Prostate gland (tissue), 2 donors: ENCODE data around the gene KLHL29. TPM values are rescaled to one million over a fixed set of nuclear protein-coding genes. Genes with fewer than 3 reads are reported as not detected.

ENCODE experiments used
- DNase-seq: peaks from one replicate; pipeline ENCODE4 v3.0.0-alpha.2; 2019; ENCODE audit warnings: low spot score
- H3K27ac ChIP-seq, 2 donors: fragments of 200-600 bp; sonication (generic); 2 replicates each; pipeline ENCODE4 v1.5.1; 2017 to 2019
- H3K27me3 ChIP-seq: fragments of 200-600 bp; sonication (generic); replicated peaks from 2 replicates; pipeline ENCODE4 v1.5.1; 2019; ENCODE audit not compliant: insufficient read depth
- H3K36me3 ChIP-seq, 2 donors: fragments of 200-600 bp; sonication (generic); 1 replicate in 1 of 2; 2 replicates in 1 of 2; pipeline versions ENCODE4 v1.5.1 to v1.8.1; 2017 to 2019
- H3K4me1 ChIP-seq: fragments of 200-600 bp; sonication (generic); replicated peaks from 2 replicates; pipeline ENCODE4 v1.5.1; 2019
- H3K4me3 ChIP-seq, 2 donors: fragments of 200-600 bp; sonication (generic); 2 replicates each; pipeline ENCODE4 v1.5.1; 2017 to 2019
- H3K9me3 ChIP-seq: fragments of 200-600 bp; sonication (generic); 2 replicates; pipeline ENCODE4 v1.5.1; 2017
- POLR2A ChIP-seq: fragments of 450-650 bp; IDR thresholded peaks from one replicate; pipeline ENCODE4 v1.6.1; 2016; ENCODE audit warnings: antibody characterized with exemption, mild to moderate bottlenecking
- POLR2AphosphoS5 ChIP-seq: sonication (generic); formaldehyde crosslinking; IDR thresholded peaks from one replicate; pipeline ENCODE4 v1.6.1; 2017; ENCODE audit warnings: antibody characterized with exemption
- WGBS: methylation state at CpG from one replicate; pipeline ENCODE4 v1.1.5; 2018; 5-methylcytosine and 5-hydroxymethylcytosine counted together
- intact Hi-C: fragments of 100-400 bp; cut with DNase I; formaldehyde crosslinking; loops from one replicate; pipeline ENCODE4 v1.14.2; 2022
- total RNA-seq, 2 donors: library from RNA; depleted of rRNA; stranded (reverse); fragments of >200 nt; gene quantifications; one replicate each; pipeline ENCODE4 v1.1.0, GENCODE V29; 2016
- TF ChIP-seq, protein P1 (sequence below), 4 experiments: fragments of 200-600 bp in 2 of 4; fragments of 450-650 bp in 2 of 4; sonication (generic) in 2 of 4; IDR thresholded peaks; 1 replicate in 3 of 4; 2 replicates in 1 of 4; pipeline ENCODE4 v1.5.1; 2016 to 2019; ENCODE audit warnings: antibody characterized with exemption in 4 of 4, mild to moderate bottlenecking in 2 of 4, moderate library complexity in 2 of 4

KLHL29 gene
- total RNA-seq, 2 donors from 2014 or later: 23.3 to 24.8 TPM

DNA sequence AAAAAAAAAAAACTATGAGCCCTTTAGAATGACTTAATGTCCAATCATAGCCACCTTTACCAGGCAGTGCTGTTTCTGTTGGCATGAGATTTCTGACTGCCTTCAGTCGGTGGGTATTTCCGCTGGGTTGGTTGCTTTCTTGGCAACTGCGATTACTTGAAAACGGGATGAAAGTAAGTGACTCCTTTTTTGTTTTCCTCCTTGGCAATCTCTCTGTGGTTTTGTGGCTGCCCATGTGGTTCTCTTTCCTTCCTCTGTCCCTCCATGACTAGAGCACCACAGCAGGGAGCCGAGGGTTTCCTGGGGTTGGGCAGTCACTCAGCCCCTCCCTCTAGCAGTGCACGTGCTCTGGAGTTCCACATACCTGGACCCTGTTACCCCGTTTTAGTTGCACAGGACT, 112.1 kb downstream of the KLHL29 start:
- WGBS: 34% methylated on average over 7 of the region's 7 CpGs
- TF ChIP-seq POLR2AphosphoS5 (no peak), POLR2A (no peak)
- TF ChIP-seq, protein P1, sequence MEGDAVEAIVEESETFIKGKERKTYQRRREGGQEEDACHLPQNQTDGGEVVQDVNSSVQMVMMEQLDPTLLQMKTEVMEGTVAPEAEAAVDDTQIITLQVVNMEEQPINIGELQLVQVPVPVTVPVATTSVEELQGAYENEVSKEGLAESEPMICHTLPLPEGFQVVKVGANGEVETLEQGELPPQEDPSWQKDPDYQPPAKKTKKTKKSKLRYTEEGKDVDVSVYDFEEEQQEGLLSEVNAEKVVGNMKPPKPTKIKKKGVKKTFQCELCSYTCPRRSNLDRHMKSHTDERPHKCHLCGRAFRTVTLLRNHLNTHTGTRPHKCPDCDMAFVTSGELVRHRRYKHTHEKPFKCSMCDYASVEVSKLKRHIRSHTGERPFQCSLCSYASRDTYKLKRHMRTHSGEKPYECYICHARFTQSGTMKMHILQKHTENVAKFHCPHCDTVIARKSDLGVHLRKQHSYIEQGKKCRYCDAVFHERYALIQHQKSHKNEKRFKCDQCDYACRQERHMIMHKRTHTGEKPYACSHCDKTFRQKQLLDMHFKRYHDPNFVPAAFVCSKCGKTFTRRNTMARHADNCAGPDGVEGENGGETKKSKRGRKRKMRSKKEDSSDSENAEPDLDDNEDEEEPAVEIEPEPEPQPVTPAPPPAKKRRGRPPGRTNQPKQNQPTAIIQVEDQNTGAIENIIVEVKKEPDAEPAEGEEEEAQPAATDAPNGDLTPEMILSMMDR (IDR thresholded peaks at IDR 0.05): no peak
- H3K36me3 ChIP-seq: no peaks in the 10 kb centered on the region
- H3K9me3 ChIP-seq: no peaks in the 10 kb centered on the region
- no peaks in the 10 kb centered on the region for H3K27me3 ChIP-seq
- DNase-seq: no peak
- intact Hi-C loops: no loop called here
- H3K4me3 ChIP-seq: no peak overlapping the region
- H3K4me1 ChIP-seq: peaks cover 5% of the 10 kb centered on the region
- H3K27ac ChIP-seq: no peak overlapping the region

DNA sequence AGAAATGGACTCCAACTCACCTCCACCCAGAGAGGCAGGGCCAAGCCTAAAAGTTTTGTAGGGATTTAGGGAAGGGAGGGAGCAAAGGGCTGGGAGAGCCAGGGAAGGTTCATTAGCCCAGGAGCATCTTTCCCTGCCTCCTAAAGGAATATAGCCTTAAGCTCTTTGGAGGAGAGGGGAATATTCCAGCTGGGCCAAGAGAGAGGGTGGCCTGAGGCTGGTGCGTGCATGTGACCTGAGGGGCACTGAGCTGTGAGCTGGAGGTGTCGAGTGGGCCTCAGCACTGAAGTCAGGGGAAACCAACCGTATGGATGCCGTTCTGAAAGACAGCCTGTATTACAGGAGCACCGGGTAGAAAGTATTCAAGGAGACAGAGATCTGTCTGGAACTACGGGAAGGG, 112.6 kb downstream of the KLHL29 start:
- no peak for TF ChIP-seq POLR2AphosphoS5
- TF ChIP-seq POLR2A: no peak
- TF ChIP-seq, protein P1 (IDR thresholded peaks at IDR 0.05): no peak
- peaks cover 8% of the 10 kb centered on the region for H3K4me1 ChIP-seq
- no peak for DNase-seq
- intact Hi-C loops: no loop called here
- no peak overlapping the region for H3K27ac ChIP-seq
- H3K27me3 ChIP-seq: no peaks in the 10 kb centered on the region
- 48% methylated on average over 6 of the region's 6 CpGs for WGBS
- no peaks in the 10 kb centered on the region for H3K9me3 ChIP-seq
- H3K36me3 ChIP-seq: no peaks in the 10 kb centered on the region
- no peak overlapping the region for H3K4me3 ChIP-seq

- intact Hi-C loops: no loop called here
- Histone ChIP-seq H3K4me1 (peaks cover 10% of the 10 kb centered on the region), H3K4me3 (no peak overlapping the region), H3K27me3 (no peaks in the 10 kb centered on the region), H3K9me3 (no peaks in the 10 kb centered on the region), H3K36me3 (no peaks in the 10 kb centered on the region), H3K27ac (peak overlapping the region in 1 of 2 donors; percentile 3)
- no peak for DNase-seq
- TF ChIP-seq POLR2A: no peak
- TF ChIP-seq, protein P1 (IDR thresholded peaks at IDR 0.05): no peak
- no peak for TF ChIP-seq POLR2AphosphoS5
- WGBS: 88% methylated on average over 7 of the region's 7 CpGs
Observed at GRCh38 chr2:23498943-23499342, 114.0 kb downstream of the KLHL29 start.

GRCh38 chr2:23499439-23499838, 114.5 kb downstream of the KLHL29 start:
- Histone ChIP-seq H3K36me3 (no peaks in the 10 kb centered on the region), H3K4me3 (no peak overlapping the region), H3K9me3 (no peaks in the 10 kb centered on the region), H3K27me3 (no peaks in the 10 kb centered on the region), H3K27ac (no peak overlapping the region), H3K4me1 (peaks cover 10% of the 10 kb centered on the region)
- intact Hi-C loops: no loop called here
- TF ChIP-seq, protein P1 (IDR thresholded peaks at IDR 0.05): no peak
- TF ChIP-seq POLR2AphosphoS5 (no peak), POLR2A (no peak)
- 90% methylated on average over 8 of the region's 8 CpGs for WGBS
- DNase-seq: no peak

DNA sequence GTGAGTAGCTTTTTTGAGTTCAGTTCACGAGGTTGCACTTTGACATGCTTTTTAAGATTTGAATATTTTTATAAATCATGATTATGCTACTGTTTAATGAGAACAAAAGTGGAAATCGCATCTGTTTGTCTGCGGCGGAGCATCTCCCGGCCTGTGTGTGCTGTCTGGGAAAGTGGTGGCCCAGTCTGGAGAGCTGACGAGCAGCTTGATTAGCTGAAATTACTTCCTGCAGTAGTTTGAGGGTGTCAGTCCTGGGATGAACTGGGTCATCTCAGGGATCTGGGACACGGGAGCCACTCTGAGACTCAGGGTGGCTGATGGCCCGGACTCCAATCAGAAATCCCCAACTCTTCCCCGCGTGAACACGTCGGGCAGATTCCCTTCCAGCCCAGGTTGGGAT, 115.9 kb downstream of the KLHL29 start:
- Histone ChIP-seq H3K27me3 (no peaks in the 10 kb centered on the region), H3K4me1 (peaks cover 10% of the 10 kb centered on the region), H3K36me3 (no peaks in the 10 kb centered on the region), H3K4me3 (no peak overlapping the region), H3K27ac (peak overlapping the region; percentile 12 to 68), H3K9me3 (no peaks in the 10 kb centered on the region)
- DNase-seq: no peak
- WGBS: 91% methylated on average over 12 of the region's 12 CpGs
- intact Hi-C loops: no loop called here
- TF ChIP-seq POLR2AphosphoS5: no peak
